Astrocyte of the hippocampus (primary cell): Measurements from ENCODE around the gene NPPB.
A peak's percentile ranks its signal among the peaks of the same experiment; 100 is the strongest.

Experiments used
- DNase-seq: peaks from one replicate; pipeline ENCODE4 v3.0.0; 2011; ENCODE audit warnings: low read depth, low spot score

The NPPB gene

GRCh38 chr1:11858158-11858557 lies 587 bp downstream of the NPPB start:
- no peak for DNase-seq

GRCh38 chr1:11857164-11857851 lies 1.4 kb downstream of the NPPB start:
- DNase-seq: no peak

- DNase-seq: no peak
Observed at GRCh38 chr1:11856698-11857097, 2.0 kb downstream of the NPPB start.

GRCh38 chr1:11855430-11855829 lies 3.3 kb downstream of the NPPB start:
- no peak for DNase-seq

- no peak for DNase-seq
Observed at GRCh38 chr1:11854519-11854918, 4.2 kb downstream of the NPPB start.

- DNase-seq: no peak
Observed at GRCh38 chr1:11851180-11851579, 7.6 kb downstream of the NPPB start.

GRCh38 chr1:11850156-11850555 lies 8.6 kb downstream of the NPPB start:
- no peak for DNase-seq

- DNase-seq: no peak
Observed at GRCh38 chr1:11848373-11848700, 10.4 kb downstream of the NPPB start.

GRCh38 chr1:11847667-11848372 lies 10.9 kb downstream of the NPPB start, which contains the start of gene NPPA:
Gene NPPA, minus strand, starts transcription at chr1:11847783. Its CDS starts 99 bp downstream, at chr1:11847684.
- peak; percentile 16 for DNase-seq

GRCh38 chr1:11845641-11846335 lies 13.0 kb downstream of the NPPB start:
- peak; percentile 56 for DNase-seq

- DNase-seq: no peak
Observed at GRCh38 chr1:11842154-11843041, 16.3 kb downstream of the NPPB start.

GRCh38 chr1:11841245-11842153 lies 17.2 kb downstream of the NPPB start:
- DNase-seq: no peak

- DNase-seq: no peak
Observed at GRCh38 chr1:11839727-11840705, 18.7 kb downstream of the NPPB start.

- DNase-seq: peak; percentile 75
Observed at GRCh38 chr1:11838349-11839272, 20.1 kb downstream of the NPPB start.

GRCh38 chr1:11837767-11838348 lies 20.9 kb downstream of the NPPB start:
- DNase-seq: no peak

GRCh38 chr1:11836955-11837766 lies 21.6 kb downstream of the NPPB start:
- no peak for DNase-seq
